ENCODE results near the gene GPRASP1. TPM values are rescaled to one million over a fixed set of nuclear protein-coding genes. Genes with fewer than 3 reads are reported as not detected.

The GPRASP1 gene
- total RNA-seq, 1 experiment from 2014 or later: 0.58 TPM

GRCh38 chrX:102606115-102606514 is 45.2 kb upstream of the GPRASP1 start:
- no peak for ATAC-seq
- Histone ChIP-seq H4K20me1 (ENCODE audit: low read length) (no peaks in the 10 kb centered on the region), H3F3A (ENCODE audit: low read length, unreplicated experiment) (no peaks in the 10 kb centered on the region), H3K27me3 (ENCODE audit: low read length) (no peaks in the 10 kb centered on the region), H3K9me3 (ENCODE audit: low read length) (no peaks in the 10 kb centered on the region), H3K27ac (ENCODE audit: low read length) (no peak overlapping the region), H3K9ac (ENCODE audit: low read length) (no peak overlapping the region), H3K4me1 (ENCODE audit: insufficient read depth, low read length) (peaks cover 3% of the 10 kb centered on the region; the same call in 1 of the 2 replicates), H2AFZ (ENCODE audit: low read length) (no peak overlapping the region), H3K79me2 (ENCODE audit: low read length) (peaks cover 41% of the 10 kb centered on the region), H3K4me2 (ENCODE audit: low read length) (no peak overlapping the region), H3K4me3 (ENCODE audit: low read length) (no peak overlapping the region), H3K36me3 (ENCODE audit: low read depth, low read length) (peaks cover 18% of the 10 kb centered on the region), H3K9me2 (replicated peaks; ENCODE audit: low read length) (no peaks in the 10 kb centered on the region)
- DNase-seq: no peak
- TF ChIP-seq CTCF (conservative IDR thresholded peaks at IDR 0.05; ENCODE audit: low read depth, low read length): no peak
- ChIA-PET CTCF (no interaction called here), POLR2A (ENCODE audit: unreplicated experiment) (no interaction called here)
- BruUV-seq (replicated peaks): no TSS peak
- intact Hi-C loops (cut with micrococcal nuclease): no loop called here

DNA sequence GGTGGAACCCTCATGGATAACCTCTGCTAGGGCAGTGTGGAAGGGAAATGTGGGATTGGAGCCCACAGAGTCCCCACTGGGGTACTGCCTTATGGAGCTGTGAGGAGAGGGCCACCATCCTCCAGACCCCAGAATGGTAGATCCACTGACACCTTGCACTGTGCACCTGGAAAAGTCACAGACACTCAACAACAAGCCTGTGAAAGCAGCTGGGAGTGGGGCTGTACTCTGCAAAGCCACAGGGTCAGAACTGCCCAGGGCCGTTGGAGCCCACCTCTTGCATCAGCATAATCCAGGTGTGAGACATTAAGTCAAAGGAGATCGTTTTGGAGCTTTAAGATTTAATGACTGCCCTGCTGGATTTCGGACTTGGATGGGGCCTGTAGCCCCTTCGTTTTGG is 40.4 kb upstream of the GPRASP1 start:
- POLR2A ChIA-PET (ENCODE audit: unreplicated experiment): no interaction called here
- Histone ChIP-seq H3K4me2 (ENCODE audit: low read length) (no peak overlapping the region), H3K9me3 (ENCODE audit: low read length) (no peaks in the 10 kb centered on the region), H4K20me1 (ENCODE audit: low read length) (no peaks in the 10 kb centered on the region), H3K27me3 (ENCODE audit: low read length) (no peaks in the 10 kb centered on the region), H3K36me3 (ENCODE audit: low read depth, low read length) (peaks cover 14% of the 10 kb centered on the region), H3K79me2 (ENCODE audit: low read length) (peaks cover 37% of the 10 kb centered on the region), H2AFZ (ENCODE audit: low read length) (no peak overlapping the region), H3F3A (ENCODE audit: low read length, unreplicated experiment) (no peaks in the 10 kb centered on the region), H3K4me1 (ENCODE audit: insufficient read depth, low read length) (no peaks in the 10 kb centered on the region), H3K27ac (ENCODE audit: low read length) (no peak overlapping the region), H3K9me2 (replicated peaks; ENCODE audit: low read length) (no peaks in the 10 kb centered on the region), H3K9ac (ENCODE audit: low read length) (no peak overlapping the region), H3K4me3 (ENCODE audit: low read length) (no peak overlapping the region)
- BruUV-seq (replicated peaks): no TSS peak
- ATAC-seq: no peak
- DNase-seq: no peak
- TF ChIP-seq EZH2 (IDR thresholded peaks at IDR 0.05; ENCODE audit: low read length, unreplicated experiment) (no peak), EZH2phosphoT487 (IDR thresholded peaks at IDR 0.05; ENCODE audit: borderline replicate concordance, low read length) (no peak), CTCF (conservative IDR thresholded peaks at IDR 0.05; ENCODE audit: low read depth, low read length) (no peak)
- intact Hi-C loops (cut with micrococcal nuclease): no loop called here
- CTCF ChIA-PET: no interaction called here

DNA sequence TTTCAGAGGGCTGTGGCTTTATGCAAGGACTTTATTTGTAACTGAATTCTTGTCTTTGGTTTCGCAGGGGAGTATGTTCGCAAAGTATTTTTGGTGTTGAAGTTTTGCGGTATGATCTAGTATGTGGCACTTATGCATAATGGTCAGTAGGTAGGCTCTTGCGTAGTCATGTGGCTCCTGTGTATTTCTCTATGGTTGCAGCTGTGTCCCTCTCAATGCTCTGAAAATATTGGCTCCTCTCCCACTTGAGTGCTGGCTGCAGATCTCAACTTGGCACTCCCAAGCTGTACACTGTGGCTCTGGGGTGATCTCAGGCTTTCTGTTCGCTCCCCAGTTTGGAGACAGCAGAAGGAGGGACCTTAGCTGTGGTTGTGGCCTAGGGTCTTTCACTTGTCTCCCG is 27.2 kb upstream of the GPRASP1 start:
- no peak overlapping the region for H3K4me2 ChIP-seq (ENCODE audit: low read length)
- H3K9me3 ChIP-seq (ENCODE audit: low read length): 0 out of 2 replicates have a peak, but pooled peaks cover 4% of the 10 kb centered on the region
- no peak overlapping the region for H3K9ac ChIP-seq (ENCODE audit: low read length)
- TF ChIP-seq EZH2 (IDR thresholded peaks at IDR 0.05; ENCODE audit: low read length, unreplicated experiment) (no peak), CTCF (conservative IDR thresholded peaks at IDR 0.05; ENCODE audit: low read depth, low read length) (no peak), EZH2phosphoT487 (IDR thresholded peaks at IDR 0.05; ENCODE audit: borderline replicate concordance, low read length) (no peak)
- no peak overlapping the region for H2AFZ ChIP-seq (ENCODE audit: low read length)
- peaks cover 31% of the 10 kb centered on the region for H3K79me2 ChIP-seq (ENCODE audit: low read length)
- no peaks in the 10 kb centered on the region for H3K27me3 ChIP-seq (ENCODE audit: low read length)
- no peak overlapping the region for H3K4me3 ChIP-seq (ENCODE audit: low read length)
- peaks cover 23% of the 10 kb centered on the region for H3K36me3 ChIP-seq (ENCODE audit: low read depth, low read length)
- H3F3A ChIP-seq (ENCODE audit: low read length, unreplicated experiment): no peaks in the 10 kb centered on the region
- H3K9me2 ChIP-seq (replicated peaks; ENCODE audit: low read length): no peaks in the 10 kb centered on the region
- no peaks in the 10 kb centered on the region for H4K20me1 ChIP-seq (ENCODE audit: low read length)
- ATAC-seq (no peak), DNase-seq (no peak)
- BruUV-seq (replicated peaks): no TSS peak
- CTCF ChIA-PET: no interaction called here
- no peak overlapping the region for H3K27ac ChIP-seq (ENCODE audit: low read length)
- intact Hi-C loops (cut with micrococcal nuclease): no loop called here
- POLR2A ChIA-PET (ENCODE audit: unreplicated experiment): no interaction called here
- peaks cover 10% of the 10 kb centered on the region; the same call in 1 of the 2 replicates for H3K4me1 ChIP-seq (ENCODE audit: insufficient read depth, low read length)
